NT2/D1 (cell line): Measurements from ENCODE around the gene MYO7B.

Experiments
- SUZ12 ChIP-seq: IDR thresholded peaks from 2 replicates; pipeline ENCODE4 v1.6.1; 2011; ENCODE audit not compliant: insufficient read length, insufficient read depth; ENCODE audit errors: extremely low read depth
- YY1 ChIP-seq: IDR thresholded peaks from 2 replicates; pipeline ENCODE4 v1.6.1; 2011; ENCODE audit not compliant: insufficient read length, insufficient read depth

GRCh38 chr2:127504552-127505430 is 30.7 kb upstream of the MYO7B start:
- TF ChIP-seq YY1 (no peak), SUZ12 (no peak)
